HT1080 (cell line): Measurements from ENCODE around the gene PCDHGB6. TPM values are rescaled to one million over a fixed set of nuclear protein-coding genes. Genes with fewer than 3 reads are reported as not detected.
A peak's percentile ranks its signal among the peaks of the same experiment; 100 is the strongest.
"Not testable (repeated sequence)": the region's sequence is repeated elsewhere in the genome, so short reads cannot be mapped to it uniquely, and the experiment has no call there.

ENCODE experiments used
- DNase-seq: peaks from one replicate; pipeline ENCODE4 v3.0.0-alpha.2; 2015; ENCODE audit warnings: low read depth
- polyA plus RNA-seq, 2 experiments: library from polyadenylated mRNA; depleted of rRNA; stranded (reverse); fragments of >200 nt; gene quantifications; 2 replicates each; pipeline ENCODE4 v1.2.3, GENCODE V29; 2015
- total RNA-seq: library from RNA; depleted of rRNA; stranded (reverse); fragments of >200 nt; shearing (Covaris generic); gene quantifications from 2 replicates; pipeline ENCODE4 v1.2.3, GENCODE V29; 2014; rRNA removed

PCDHGB6 gene
- total RNA-seq, result 0.10 and 0.20 TPM in 2 replicates
- polyA plus RNA-seq (2015; cell fraction: cytosol; rRNA removed), result 0.01 and 0.05 TPM in 2 replicates
- polyA plus RNA-seq (2015; cell fraction: nucleus; rRNA removed), result 0.45 and 0.76 TPM in 2 replicates

DNA sequence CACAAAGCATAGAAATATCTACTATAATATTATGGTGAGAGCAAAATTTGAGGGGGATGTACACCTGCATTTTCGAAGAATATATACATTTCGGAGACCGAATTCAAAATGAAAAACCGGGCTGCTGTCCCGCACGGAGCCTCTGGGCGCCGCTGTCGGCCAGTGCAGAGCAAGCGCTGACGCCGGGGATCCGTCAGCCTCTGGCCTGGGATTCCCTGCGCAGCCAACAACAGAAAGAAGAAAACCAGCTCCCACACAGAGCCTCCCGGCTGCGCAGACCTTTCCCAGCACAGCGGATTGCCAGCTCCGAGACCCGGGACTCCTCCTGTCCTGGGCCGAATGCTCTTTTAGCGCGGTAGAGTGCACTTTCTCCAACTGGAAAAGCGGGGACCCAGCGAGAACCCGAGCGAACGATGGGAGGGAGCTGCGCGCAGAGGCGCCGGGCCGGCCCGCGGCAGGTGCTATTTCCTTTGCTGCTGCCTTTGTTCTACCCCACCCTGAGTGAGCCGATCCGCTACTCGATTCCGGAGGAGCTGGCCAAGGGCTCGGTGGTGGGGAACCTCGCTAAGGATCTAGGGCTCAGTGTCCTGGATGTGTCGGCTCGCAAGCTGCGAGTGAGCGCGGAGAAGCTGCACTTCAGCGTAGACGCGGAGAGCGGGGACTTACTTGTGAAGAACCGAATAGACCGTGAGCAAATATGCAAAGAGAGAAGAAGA lies at the start of gene PCDHGB6:
PCDHGB6 (plus strand) TSS at position 232 of the 716 bp plus-strand sequence; CDS start at position 414, 182 bp downstream.
- not testable (repeated sequence) for DNase-seq

- peak; percentile 30 for DNase-seq
Observed at GRCh38 chr5:141359790-141360426, 47.9 kb upstream of the PCDHGB6 start, which contains the start of gene PCDHGB2. PCDHGB2 (plus strand) TSS chr5:141359994; CDS start chr5:141360136, 142 bp downstream.

DNA sequence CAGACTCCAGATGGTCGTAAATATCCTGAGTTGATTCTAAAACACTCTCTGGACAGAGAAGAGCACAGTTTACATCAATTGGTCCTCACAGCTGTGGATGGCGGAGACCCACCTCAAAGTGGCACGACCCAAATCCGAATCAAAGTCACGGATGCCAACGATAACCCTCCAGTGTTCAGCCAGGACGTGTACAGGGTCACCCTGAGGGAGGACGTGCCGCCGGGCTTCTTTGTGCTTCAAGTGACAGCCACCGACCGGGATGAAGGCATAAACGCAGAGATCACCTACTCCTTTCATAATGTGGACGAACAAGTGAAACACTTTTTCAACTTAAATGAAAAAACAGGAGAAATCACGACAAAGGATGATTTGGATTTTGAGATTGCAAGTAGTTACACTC lies 47.1 kb upstream of the PCDHGB6 start:
- DNase-seq, result no peak

- DNase-seq, result no peak
Observed at GRCh38 chr5:141362719-141363118, 45.1 kb upstream of the PCDHGB6 start.

DNA sequence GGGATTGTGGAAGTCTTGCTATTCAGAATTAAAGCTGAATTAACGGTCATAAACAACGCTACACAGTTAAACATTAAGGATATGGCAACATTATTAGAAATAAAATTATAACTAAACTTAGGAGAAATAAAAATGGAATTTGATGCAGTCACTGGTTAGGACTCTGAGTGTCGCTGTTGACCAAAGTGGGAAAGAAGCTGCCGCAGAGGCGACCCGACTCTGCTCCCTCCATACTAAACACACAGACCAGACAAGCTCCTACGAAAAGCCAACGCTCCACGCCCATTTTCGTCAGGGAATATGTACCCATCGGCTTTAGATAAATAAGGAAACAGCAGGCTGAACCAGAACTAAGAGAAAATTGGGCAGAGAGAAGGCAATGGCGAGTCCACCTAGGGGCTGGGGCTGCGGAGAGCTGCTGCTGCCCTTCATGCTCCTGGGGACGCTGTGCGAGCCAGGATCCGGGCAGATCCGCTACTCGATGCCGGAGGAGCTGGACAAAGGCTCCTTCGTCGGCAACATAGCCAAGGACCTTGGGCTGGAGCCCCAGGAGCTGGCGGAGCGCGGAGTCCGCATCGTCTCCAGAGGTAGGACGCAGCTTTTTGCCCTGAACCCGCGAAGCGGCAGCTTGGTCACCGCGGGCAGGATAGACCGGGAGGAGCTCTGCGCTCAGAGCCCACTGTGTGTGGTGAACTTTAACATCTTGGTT lies 43.7 kb upstream of the PCDHGB6 start, which contains the start of gene PCDHGA5:
PCDHGA5 (plus strand) TSS at position 211 of the 709 bp plus-strand sequence; CDS start at position 380, 169 bp downstream.
- no peak for DNase-seq

DNA sequence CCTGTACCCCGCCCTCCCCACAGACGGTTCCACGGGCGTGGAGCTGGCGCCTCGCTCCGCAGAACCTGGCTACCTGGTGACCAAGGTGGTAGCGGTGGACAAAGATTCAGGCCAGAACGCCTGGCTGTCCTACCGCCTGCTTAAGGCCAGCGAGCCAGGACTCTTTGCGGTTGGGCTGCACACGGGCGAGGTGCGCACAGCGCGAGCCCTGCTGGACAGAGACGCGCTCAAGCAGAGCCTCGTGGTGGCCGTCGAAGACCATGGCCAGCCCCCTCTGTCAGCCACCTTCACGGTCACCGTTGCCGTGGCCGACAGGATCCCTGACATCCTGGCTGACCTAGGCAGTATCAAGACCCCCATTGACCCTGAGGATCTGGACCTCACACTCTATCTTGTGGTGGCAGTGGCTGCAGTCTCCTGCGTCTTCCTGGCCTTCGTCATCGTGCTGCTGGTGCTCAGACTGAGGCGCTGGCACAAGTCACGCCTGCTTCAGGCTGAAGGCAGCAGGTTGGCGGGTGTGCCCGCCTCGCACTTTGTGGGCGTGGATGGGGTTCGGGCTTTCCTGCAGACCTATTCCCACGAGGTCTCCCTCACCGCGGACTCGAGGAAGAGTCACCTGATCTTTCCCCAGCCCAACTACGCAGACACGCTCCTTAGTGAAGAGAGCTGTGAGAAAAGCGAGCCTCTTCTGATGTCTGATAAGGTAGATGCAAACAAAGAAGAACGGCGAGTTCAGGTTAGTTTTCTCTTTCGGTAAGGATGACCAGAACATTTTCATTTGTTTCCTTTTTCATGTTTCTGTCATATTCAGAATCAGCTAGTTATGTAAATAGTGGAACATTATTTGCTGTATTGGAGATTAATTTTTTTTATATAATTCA lies 41.6 kb upstream of the PCDHGB6 start:
- no peak for DNase-seq

GRCh38 chr5:141369994-141370848 lies 37.6 kb upstream of the PCDHGB6 start, which contains the start of gene PCDHGB3:
PCDHGB3 (plus strand) TSS chr5:141370242; CDS start chr5:141370395, 153 bp downstream.
- peak; percentile 55 for DNase-seq

GRCh38 chr5:141371572-141372475 lies 36.0 kb upstream of the PCDHGB6 start:
- DNase-seq, result no peak

GRCh38 chr5:141373673-141374317 lies 34.0 kb upstream of the PCDHGB6 start, which contains the start of gene PCDHGA6:
PCDHGA6 (plus strand) TSS chr5:141373891; CDS start chr5:141374084, 193 bp downstream.
- peak; percentile 24 for DNase-seq

- no peak for DNase-seq
Observed at GRCh38 chr5:141374627-141375026, 33.2 kb upstream of the PCDHGB6 start.

DNA sequence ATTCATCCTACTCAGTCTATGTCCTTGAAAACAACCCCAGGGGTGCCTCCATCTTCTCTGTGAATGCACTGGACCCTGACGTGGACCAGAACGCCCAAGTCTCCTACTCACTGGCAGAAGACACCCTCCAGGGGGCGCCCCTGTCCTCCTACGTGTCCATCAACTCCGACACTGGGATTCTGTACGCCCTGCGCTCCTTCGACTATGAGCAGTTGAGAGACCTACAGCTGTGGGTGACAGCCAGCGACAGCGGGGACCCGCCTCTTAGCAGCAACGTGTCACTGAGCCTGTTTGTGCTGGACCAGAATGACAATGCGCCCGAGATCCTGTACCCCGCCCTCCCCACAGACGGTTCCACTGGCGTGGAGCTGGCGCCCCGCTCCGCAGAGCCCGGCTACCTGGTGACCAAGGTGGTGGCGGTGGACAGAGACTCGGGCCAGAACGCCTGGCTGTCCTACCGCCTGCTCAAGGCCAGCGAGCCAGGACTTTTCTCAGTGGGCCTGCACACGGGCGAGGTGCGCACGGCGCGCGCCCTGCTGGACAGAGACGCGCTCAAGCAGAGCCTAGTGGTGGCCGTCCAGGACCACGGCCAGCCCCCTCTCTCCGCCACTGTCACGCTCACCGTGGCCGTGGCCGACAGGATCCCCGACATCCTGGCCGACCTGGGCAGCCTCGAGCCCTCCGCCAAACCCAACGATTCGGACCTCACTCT lies 32.2 kb upstream of the PCDHGB6 start:
- not testable (repeated sequence) for DNase-seq

GRCh38 chr5:141382469-141383294 lies 25.1 kb upstream of the PCDHGB6 start, which contains the start of gene PCDHGA7:
PCDHGA7 (plus strand) TSS chr5:141382742; CDS start chr5:141382900, 158 bp downstream.
- no peak for DNase-seq

DNA sequence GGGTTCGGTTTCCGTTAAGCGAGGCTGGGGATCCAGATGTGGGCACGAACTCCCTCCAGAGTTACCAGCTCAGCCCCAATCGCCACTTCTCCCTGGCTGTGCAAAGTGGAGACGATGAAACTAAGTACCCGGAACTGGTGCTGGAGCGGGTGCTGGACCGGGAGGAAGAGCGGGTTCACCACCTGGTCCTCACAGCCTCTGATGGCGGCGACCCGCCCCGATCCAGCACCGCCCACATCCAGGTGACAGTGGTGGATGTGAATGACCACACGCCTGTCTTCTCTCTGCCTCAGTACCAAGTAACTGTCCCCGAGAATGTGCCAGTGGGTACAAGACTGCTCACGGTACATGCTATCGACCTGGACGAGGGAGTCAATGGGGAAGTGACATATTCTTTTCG lies 24.5 kb upstream of the PCDHGB6 start:
- no peak for DNase-seq

- DNase-seq, result no peak
Observed at GRCh38 chr5:141384471-141385267, 23.2 kb upstream of the PCDHGB6 start.
